Stimulated activated CD4-positive, alpha-beta T cell treated with anti-CD3 and anti-CD28 coated beads, Interleukin-4, amount 100 ng/mL, for 24 hours (primary cell): ENCODE measurements around the gene SPARCL1.
"Not testable (repeated sequence)": the region's sequence is repeated elsewhere in the genome, so short reads cannot be mapped to it uniquely, and the experiment has no call there.

Source experiments
- DNase-seq: peaks from one replicate; pipeline ENCODE4 v3.0.0-alpha.2; 2020

Gene SPARCL1, protein sequence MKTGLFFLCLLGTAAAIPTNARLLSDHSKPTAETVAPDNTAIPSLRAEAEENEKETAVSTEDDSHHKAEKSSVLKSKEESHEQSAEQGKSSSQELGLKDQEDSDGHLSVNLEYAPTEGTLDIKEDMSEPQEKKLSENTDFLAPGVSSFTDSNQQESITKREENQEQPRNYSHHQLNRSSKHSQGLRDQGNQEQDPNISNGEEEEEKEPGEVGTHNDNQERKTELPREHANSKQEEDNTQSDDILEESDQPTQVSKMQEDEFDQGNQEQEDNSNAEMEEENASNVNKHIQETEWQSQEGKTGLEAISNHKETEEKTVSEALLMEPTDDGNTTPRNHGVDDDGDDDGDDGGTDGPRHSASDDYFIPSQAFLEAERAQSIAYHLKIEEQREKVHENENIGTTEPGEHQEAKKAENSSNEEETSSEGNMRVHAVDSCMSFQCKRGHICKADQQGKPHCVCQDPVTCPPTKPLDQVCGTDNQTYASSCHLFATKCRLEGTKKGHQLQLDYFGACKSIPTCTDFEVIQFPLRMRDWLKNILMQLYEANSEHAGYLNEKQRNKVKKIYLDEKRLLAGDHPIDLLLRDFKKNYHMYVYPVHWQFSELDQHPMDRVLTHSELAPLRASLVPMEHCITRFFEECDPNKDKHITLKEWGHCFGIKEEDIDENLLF

GRCh38 chr4:87529187-87529586, at the start of gene SPARCL1:
SPARCL1 (minus strand) TSS chr4:87529376; CDS start chr4:87499574, 29,802 bp downstream.
- no peak for DNase-seq

DNA sequence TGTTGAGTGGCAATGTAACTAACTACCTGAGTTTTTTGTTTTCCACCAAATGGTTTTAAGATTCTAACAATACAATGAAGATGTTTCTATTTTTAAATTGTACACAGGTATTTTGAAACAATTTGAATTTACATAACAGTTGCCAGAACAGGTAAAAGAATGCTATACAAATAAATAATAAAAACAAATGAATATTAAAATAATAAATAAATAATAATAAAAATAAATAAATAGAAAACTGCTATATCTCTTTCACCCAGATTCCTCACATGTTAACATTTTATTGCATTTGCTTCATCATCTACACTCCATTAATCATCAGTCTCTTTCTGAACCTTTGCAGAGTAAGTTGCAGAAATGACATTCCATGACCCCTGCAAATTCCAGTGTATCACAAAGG, 46.8 kb upstream of the SPARCL1 start:
- no peak for DNase-seq

GRCh38 chr4:87575408-87575807, 46.2 kb upstream of the SPARCL1 start:
- DNase-seq = no peak

DNA sequence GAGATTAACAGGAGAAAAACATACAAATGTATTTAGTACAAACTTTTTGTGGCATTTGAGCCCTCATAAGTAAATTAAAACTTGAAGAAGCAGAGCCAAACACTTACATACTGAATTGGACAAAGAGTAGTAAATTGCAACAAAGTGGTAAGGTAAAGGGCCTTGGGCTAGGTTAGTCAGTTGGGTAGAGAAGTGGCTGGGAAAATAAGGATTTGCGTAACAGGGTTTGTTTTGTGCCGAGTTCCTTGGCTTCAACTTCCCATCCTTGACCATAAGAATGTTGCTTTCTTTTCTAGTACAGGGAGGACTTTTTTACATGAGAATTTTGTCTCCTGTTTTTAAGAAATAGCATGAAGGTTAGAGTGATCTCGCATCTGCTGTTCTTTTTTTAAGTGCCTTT, 45.8 kb upstream of the SPARCL1 start:
- no peak for DNase-seq

- not testable (repeated sequence) for DNase-seq
Measured at GRCh38 chr4:87574376-87574775, 45.2 kb upstream of the SPARCL1 start.

GRCh38 chr4:87570290-87570805, 41.2 kb upstream of the SPARCL1 start:
- DNase-seq = no peak

DNA sequence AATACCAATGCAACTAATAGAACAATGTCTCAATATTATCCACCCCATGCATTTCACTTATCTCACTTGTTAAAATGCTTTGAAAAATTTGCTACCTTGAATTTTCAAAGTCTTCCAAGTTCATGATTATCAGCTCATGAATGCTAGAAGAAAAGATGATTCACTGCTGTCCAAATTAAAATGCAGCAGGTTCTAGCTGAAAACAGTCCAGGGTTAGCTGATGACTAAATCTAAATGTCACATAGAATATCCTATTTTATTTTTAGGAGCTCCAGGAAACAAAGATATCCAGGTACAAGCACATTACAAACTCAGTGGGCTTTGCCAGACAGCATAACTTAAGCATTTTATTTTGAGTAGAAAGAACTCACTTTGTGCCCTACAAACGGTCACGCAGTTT, 38.0 kb upstream of the SPARCL1 start:
- DNase-seq = no peak

GRCh38 chr4:87566276-87566675, 37.1 kb upstream of the SPARCL1 start:
- no peak for DNase-seq

- no peak for DNase-seq
Measured at GRCh38 chr4:87565746-87566145, 36.6 kb upstream of the SPARCL1 start.

DNA sequence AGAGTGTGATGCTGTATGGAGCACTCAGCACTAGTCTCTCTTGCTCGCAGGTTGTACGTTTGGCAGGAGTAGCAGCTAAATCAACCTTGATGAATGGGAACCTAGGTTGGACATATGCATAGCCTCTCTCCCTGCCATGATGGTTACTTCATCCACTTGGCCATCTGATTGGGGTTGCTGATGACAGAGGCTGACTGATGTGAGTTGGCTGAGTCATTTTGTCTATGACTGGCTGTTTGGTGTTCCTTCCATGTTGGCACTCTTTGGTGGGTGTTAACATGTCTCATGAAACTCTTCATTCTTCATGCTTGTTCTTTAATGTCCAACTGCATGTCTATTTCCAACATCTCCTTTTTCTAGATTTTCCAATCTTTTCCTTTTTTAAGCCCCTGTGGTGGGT, 31.6 kb upstream of the SPARCL1 start:
- no peak for DNase-seq

DNA sequence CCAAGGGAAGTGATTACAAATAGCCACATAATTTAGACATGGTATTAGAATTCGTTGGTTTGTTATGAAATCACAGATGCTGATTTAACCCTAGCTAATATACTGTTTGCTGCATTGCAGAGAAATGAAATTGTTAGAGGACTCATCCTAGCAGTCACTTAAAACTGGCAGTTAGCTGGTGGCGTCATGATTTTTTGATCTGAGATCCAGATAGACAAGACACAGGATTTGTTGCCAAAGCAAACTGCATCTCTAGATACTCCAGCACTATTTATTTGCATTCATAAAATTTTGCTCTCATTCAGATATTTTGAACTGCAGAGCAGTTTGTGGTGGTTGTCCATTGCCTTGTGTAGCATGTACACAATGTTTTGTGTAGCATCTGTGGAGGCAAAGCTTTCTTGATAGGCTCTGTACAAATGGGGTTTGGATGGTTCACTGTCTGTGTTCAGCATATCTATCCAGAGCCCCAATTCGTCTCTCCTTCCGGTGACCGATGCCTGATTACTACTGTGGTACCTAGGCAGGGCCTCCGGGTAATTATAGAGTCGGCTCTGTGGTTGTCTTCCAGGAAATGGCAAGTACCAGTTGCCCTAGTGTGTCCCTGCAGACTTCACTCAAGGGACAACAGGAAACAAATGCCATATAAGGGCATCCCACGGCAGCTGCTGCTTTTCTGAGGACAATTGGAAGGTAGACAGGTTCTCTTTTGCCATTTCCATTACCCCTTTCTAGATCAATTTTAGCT, 30.1 kb upstream of the SPARCL1 start:
- DNase-seq = peak; percentile 16

DNA sequence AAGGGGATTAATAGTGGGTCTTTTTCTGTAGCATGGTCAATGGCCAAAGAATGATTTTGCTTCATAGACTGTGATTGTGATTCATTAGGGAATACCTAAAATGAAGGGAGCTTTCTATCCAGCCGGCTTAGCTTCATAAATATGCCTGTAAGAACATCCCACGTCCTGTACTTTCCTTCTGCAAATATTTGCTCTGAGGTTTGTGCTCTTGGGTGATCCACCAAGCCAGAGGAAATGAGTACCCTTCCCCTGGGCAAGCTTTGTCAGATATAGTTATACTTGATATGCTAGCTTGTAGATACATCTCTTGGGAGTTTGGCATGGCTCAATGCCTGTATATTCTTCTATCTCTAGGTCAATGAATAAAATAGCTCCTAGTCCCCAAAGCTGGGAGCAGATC, 28.2 kb upstream of the SPARCL1 start:
- no peak for DNase-seq

DNA sequence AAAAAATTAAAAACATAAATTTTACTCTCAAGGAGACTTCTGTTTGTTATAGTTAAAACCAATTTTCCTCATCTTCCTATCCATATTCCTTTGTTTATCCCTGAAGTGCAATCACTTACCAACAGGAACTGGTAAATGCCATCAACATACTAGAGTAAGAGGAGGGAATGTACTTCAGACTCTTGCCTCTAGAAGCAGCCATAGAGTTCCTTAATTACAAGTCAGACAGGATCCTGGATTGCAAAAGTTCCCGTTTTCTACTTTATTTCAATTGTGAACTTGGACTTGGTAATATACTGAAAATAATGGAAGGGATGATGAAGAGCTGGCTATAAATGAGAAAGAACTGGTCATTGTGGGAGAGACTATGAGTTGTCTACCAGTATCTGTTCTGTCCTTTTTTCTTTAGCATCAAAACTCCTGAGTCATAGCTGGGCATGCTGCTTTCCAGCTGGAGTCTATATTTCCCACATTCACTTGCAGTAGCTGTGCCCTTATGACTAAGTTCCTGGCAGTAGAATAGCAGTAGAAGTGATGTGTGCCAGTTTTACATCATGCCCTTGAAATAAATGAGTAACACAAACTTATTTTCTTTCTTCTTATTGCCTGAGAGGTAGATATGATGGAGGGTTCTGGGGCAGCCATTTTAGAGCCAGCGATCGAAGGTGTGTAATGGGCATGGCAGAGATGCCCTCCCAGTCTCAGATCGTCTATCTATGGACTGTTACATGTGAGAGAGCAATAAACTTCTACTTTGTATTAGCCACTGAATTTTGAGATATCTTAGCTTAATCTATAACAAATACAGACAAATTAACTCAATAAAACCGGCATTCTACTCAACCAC, 26.8 kb upstream of the SPARCL1 start:
- DNase-seq = no peak

DNA sequence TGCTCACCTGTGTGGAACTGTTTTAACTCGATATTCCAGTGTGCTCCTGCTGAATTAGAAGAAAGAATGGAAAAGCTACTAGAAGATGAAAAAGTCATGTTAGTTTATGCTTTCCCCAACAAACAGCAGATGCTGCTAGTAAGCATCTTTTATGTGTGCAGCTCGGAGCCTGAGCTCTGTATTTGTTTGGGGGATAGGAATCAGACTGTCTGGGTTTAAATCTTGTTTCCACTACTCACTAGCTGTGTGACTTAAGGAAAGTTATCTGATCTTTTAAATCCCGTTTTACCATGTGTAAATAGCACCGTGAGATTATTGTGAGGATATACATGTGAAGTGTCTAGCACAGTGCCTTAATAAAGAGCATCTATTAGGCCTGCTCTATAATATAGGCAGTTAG, 24.0 kb upstream of the SPARCL1 start:
- DNase-seq = no peak

- no peak for DNase-seq
Measured at GRCh38 chr4:87551361-87551760, 22.2 kb upstream of the SPARCL1 start.

- DNase-seq = no peak
Measured at GRCh38 chr4:87547016-87547708, 18.0 kb upstream of the SPARCL1 start.

DNA sequence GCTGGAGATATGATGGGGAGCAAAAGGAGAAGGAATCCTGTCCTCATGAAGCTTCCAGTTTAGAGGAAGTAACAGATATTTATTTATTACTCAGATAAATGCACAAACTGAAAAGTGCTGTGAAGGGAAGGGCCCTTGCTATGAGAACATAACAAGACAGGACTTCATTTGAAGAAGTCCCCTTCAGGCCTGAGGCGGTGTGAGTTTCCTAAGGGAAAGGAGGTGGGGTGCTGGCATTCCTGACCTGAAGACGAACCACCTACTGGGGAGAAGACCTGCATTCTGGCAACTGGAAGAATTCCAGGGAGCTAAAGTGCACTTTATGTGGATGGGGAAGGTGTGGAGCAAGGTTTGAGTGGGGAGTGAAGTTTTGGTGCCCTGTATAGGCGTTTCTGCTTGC, 15.9 kb upstream of the SPARCL1 start:
- no peak for DNase-seq

DNA sequence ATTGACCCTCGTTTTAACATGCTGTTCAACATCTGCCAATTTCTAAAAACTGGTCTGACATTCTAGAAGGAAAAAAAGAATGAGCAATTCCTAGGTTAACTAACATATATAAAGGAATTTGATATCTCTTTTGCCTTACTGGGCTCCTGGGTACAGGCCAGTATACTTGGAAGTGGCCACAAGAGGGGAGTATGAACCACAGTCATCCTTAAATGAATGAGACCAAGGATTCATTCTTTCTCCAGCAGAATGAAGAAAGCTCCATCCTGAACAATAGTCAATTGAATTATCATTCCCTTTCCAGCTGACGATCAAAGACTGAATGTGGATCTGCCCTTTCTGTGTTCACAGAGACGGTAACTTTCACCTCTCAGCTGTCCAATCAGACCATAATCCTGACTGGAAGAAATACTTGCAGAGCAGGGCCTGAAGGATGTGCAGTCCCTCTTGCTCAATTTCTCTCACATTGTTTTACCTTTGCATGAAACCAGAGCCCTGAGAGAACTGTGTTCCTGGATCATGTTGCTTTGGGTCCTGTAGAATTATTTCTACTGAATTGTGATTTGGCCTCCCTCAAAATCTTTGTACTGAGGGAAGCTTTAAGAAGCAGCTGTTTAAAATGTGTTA, 14.8 kb upstream of the SPARCL1 start:
- DNase-seq = no peak

GRCh38 chr4:87542734-87543312, 13.6 kb upstream of the SPARCL1 start:
- no peak for DNase-seq

DNA sequence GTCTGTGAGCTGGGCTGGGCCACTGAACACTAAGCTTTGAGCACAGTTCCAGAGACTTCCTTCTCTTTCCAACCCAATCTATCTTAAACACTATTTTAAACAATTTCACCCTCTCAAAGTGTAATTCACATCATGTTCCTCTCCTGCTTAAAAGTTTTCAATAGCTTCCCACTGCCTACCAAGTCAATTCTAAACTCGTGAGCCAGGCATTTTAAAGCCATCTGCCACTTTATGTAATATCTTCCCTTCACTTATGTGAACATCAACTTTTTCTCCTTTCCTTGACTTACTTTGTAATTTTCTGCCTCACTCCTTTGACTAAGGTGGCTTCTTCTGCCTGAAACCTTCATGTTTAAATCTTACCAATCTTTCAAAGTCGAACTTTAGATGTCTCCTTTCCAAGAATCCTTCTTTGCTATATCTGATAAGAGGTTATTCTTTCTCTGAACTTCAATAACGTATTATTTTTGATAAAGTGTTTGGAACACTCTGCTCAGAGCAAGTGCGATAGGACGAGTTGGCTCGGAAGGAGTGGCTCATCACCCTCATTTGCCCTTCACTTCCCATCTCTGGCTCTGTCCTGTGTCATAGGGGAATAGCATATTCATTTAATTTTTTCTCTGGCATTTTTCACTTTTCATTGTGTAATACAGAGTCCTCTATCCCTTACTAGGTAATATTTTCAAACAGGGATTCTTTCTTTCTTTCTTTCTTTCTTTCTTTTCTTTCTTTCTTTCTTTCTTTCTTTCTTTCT, 13.0 kb upstream of the SPARCL1 start:
- DNase-seq = no peak
